ENCODE data around the gene CALML3.

CALML3 gene

GRCh38 chr10:5545011-5545410 lies 20.2 kb downstream of the CALML3 start:
- DNase-seq = no peak

GRCh38 chr10:5545426-5545777 lies 20.6 kb downstream of the CALML3 start:
- no peak for DNase-seq

GRCh38 chr10:5545778-5546710 lies 21.3 kb downstream of the CALML3 start:
- no peak for DNase-seq

GRCh38 chr10:5546891-5547680 lies 22.3 kb downstream of the CALML3 start:
- no peak for DNase-seq

- no peak for DNase-seq
Measured at GRCh38 chr10:5547681-5547930, 22.8 kb downstream of the CALML3 start.

GRCh38 chr10:5547931-5548660 lies 23.3 kb downstream of the CALML3 start:
- no peak for DNase-seq

- DNase-seq = no peak
Measured at GRCh38 chr10:5549462-5550249, 24.9 kb downstream of the CALML3 start.

- DNase-seq = no peak
Measured at GRCh38 chr10:5550250-5550545, 25.4 kb downstream of the CALML3 start.

GRCh38 chr10:5550621-5551530 lies 26.1 kb downstream of the CALML3 start:
- no peak for DNase-seq

- peak; percentile 58 for DNase-seq
Measured at GRCh38 chr10:5551531-5552375, 27.0 kb downstream of the CALML3 start.

- no peak for DNase-seq
Measured at GRCh38 chr10:5552376-5553321, 27.9 kb downstream of the CALML3 start.

- no peak for DNase-seq
Measured at GRCh38 chr10:5553400-5554170, 28.8 kb downstream of the CALML3 start.

- DNase-seq = no peak
Measured at GRCh38 chr10:5555021-5555510, 30.3 kb downstream of the CALML3 start.

GRCh38 chr10:5555881-5556280 lies 31.1 kb downstream of the CALML3 start:
- no peak for DNase-seq

- no peak for DNase-seq
Measured at GRCh38 chr10:5556576-5556975, 31.8 kb downstream of the CALML3 start.

GRCh38 chr10:5557040-5557721 lies 32.4 kb downstream of the CALML3 start:
- no peak for DNase-seq

- DNase-seq = no peak
Measured at GRCh38 chr10:5557799-5558771, 33.3 kb downstream of the CALML3 start.

Measured in stimulated activated naive CD4-positive, alpha-beta T cell treated with Interleukin-2 at 50 U/mL for 16 hours (primary cell).